ENCODE results near the gene ASTN1.

Gene ASTN1

DNA sequence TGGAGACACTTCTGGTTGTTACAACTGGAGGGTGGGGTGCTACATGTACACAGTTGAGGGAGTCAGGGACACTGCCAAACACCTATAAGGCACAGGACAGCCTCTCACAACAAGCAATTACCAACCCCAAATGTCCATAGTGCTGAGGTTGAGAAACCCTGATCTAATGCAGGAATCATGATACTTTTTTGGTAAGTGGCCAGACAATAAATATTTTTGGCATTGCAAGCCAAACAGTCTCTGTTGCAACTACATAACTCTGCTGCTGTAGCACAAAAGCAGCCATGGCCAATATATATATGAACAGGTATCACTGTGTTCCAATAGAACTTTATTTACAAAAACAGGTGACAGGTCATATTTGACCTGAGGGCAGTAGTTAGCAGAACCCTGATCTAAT, 177.5 kb downstream of the ASTN1 start:
- no peak overlapping the region for H3K4me3 Mint-ChIP-seq
- H3K36me3 Mint-ChIP-seq (ENCODE audit: low read depth): no peaks in the 10 kb centered on the region
- H3K4me1 Mint-ChIP-seq (ENCODE audit: low read depth): no peaks in the 10 kb centered on the region
- no peak overlapping the region for H3K27ac Mint-ChIP-seq
- no peaks in the 10 kb centered on the region for H3K27me3 Mint-ChIP-seq (ENCODE audit: low read depth)
- no peaks in the 10 kb centered on the region for H3K9me3 Mint-ChIP-seq

DNA sequence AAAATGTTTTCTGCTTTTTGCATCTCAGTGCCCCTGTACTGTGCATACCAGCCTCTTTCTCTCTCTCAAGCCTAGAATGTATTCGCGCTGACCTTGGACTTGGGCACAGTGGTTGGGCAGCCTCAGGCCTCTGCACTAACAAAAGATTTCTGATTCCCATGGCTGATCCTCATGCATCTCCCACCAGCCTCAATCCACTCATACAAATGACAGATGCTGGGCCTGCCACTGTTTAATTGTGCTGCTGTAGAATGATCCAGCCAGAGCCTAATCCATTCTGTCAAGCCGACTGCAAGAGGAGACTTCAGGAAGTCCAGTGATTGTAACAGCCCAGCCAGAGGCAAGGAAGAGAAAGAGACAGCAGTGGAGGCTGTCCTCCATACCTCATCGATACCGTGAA, 180.8 kb downstream of the ASTN1 start:
- Mint-ChIP-seq H3K27me3 (ENCODE audit: low read depth) (no peaks in the 10 kb centered on the region), H3K27ac (no peak overlapping the region), H3K4me1 (ENCODE audit: low read depth) (no peaks in the 10 kb centered on the region), H3K4me3 (no peak overlapping the region), H3K36me3 (ENCODE audit: low read depth) (no peaks in the 10 kb centered on the region), H3K9me3 (no peaks in the 10 kb centered on the region)

DNA sequence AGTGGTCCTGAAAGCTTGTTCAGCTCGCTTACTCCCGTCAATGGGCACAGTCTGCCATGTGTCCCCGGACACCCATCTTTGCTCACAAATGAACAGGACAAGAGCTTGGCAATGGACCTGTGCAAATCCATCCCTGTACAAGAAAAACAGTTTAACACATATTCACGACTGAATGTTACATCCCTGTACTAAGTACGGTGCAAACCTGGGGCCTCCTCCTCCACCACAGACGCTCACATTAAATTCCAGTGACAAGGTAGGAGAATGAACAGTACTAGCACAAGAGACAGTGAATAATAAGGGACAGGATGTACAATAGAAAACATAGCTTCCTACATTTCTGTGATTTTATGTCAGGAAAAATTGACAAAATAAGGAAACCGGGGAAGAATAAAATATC, 187.7 kb downstream of the ASTN1 start:
- H3K9me3 Mint-ChIP-seq: no peaks in the 10 kb centered on the region
- no peaks in the 10 kb centered on the region for H3K27me3 Mint-ChIP-seq (ENCODE audit: low read depth)
- no peak overlapping the region for H3K4me3 Mint-ChIP-seq
- no peak overlapping the region for H3K27ac Mint-ChIP-seq
- H3K4me1 Mint-ChIP-seq (ENCODE audit: low read depth): no peaks in the 10 kb centered on the region
- H3K36me3 Mint-ChIP-seq (ENCODE audit: low read depth): no peaks in the 10 kb centered on the region

DNA sequence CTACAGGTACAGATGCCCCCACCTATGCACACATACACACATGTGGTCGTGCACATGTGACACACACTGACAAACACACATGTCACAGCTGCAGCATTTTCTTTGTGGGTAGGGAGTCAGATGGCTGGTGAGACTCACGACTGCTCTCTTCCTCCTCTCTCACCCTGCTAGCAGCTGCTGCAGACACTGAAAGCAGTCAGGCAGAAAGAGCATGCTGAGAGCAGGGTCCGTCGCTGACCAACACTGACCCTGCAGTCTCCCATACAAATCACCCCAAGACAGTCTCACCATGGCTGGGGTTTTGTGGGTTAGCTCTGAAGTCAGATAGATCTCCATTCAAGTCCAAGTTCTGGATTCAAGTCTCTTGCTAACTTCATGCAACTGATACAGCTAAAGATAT, 188.3 kb downstream of the ASTN1 start:
- Mint-ChIP-seq H3K4me3 (no peak overlapping the region), H3K9me3 (no peaks in the 10 kb centered on the region), H3K4me1 (ENCODE audit: low read depth) (no peaks in the 10 kb centered on the region), H3K27ac (no peak overlapping the region), H3K27me3 (ENCODE audit: low read depth) (no peaks in the 10 kb centered on the region), H3K36me3 (ENCODE audit: low read depth) (no peaks in the 10 kb centered on the region)

DNA sequence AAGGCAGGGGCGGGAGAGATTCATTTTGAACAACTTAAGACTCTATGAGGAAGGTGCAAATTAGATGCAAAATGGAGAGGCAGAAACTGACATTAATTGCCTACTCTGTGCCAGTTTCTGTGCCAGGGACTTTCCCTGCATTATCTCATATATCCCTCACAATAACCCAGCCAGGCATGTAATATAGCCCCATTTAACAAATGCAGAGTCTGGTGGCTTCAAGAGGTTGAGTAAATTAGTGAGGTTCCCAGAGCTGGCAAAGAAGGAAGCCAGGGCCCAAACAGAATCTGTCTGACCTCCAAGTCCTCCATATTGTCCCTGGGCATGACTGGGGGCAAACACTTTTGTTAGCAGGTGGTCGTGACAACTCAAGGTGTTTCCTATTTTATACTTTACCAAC, 199.8 kb downstream of the ASTN1 start:
- H3K36me3 Mint-ChIP-seq (ENCODE audit: low read depth): no peaks in the 10 kb centered on the region
- H3K27me3 Mint-ChIP-seq (ENCODE audit: low read depth): no peaks in the 10 kb centered on the region
- no peaks in the 10 kb centered on the region for H3K9me3 Mint-ChIP-seq
- H3K27ac Mint-ChIP-seq: no peak overlapping the region
- H3K4me1 Mint-ChIP-seq (ENCODE audit: low read depth): no peaks in the 10 kb centered on the region
- H3K4me3 Mint-ChIP-seq: no peak overlapping the region

DNA sequence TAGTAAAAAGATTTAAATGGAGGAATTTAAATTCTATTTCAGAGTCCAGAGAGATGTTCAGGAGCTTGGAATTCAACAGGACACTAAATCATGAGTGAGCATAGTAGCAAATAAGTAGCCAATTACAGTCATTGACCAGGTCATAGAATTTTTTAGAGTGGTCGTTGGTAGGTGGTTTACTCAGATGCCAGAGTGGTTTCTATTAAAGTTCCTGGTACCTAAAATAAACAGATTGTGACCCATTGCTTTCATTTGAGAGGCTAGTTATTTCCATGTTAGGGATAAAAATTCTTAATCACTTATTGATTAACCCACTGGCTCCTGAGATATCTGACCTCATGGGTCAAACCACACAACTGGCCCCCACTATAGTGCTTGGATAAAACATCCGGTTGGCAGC, 201.3 kb downstream of the ASTN1 start:
- Mint-ChIP-seq H3K4me3 (no peak overlapping the region), H3K27ac (no peak overlapping the region), H3K9me3 (no peaks in the 10 kb centered on the region), H3K27me3 (ENCODE audit: low read depth) (no peaks in the 10 kb centered on the region), H3K36me3 (ENCODE audit: low read depth) (no peaks in the 10 kb centered on the region), H3K4me1 (ENCODE audit: low read depth) (no peaks in the 10 kb centered on the region)

DNA sequence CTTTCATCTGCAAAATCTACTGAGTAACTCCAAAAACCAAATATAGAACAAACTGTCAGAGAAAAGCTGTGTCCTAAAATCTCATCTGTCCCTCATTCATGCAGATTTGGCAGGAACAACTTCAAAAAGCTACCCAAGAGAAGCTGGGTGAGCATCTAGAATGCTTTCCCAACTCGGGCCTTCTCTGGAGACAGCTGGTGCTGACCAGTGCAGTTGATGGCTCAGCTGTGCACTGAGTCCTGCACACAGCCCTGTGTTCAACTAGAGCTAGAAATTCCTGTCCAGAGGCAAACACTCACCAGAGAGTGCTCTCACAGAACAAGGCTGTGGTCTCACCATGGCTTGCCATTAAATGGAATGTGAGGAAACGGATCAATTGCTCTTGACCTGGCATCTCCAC, 202.8 kb downstream of the ASTN1 start:
- Mint-ChIP-seq H3K4me3 (no peak overlapping the region), H3K27ac (no peak overlapping the region), H3K36me3 (ENCODE audit: low read depth) (no peaks in the 10 kb centered on the region), H3K4me1 (ENCODE audit: low read depth) (no peaks in the 10 kb centered on the region), H3K27me3 (ENCODE audit: low read depth) (no peaks in the 10 kb centered on the region), H3K9me3 (no peaks in the 10 kb centered on the region)

DNA sequence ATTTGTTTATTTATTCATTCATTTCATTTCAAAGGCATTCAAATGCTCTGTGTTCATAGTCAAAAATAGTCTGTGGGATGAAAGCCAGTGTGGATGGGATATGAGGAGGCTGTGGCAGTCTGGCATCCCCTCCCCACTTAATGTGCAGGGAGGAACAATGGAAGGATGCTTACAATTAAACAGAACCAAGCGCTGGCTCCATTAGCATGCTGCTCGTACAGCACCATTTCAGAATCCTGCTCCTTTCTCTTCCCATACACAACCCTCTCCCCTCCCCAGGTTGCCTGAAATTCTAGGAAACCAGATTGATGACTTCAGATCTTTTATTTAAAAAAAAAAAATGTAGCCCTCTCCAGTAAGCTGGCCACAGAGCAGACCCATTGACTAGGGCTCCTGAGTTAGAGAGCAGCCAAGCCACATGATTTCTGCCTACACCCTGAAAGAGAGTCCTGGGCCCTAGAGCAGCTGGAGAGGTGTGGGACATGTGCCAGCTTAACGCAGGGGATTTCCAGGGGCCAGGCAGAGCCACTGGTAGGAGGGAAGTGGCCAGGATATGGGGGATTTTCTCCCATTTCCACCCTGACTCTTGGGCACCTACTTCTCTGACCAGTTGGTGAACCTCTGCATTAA, 205.2 kb downstream of the ASTN1 start:
- no peak overlapping the region for H3K4me3 Mint-ChIP-seq
- no peaks in the 10 kb centered on the region for H3K36me3 Mint-ChIP-seq (ENCODE audit: low read depth)
- no peaks in the 10 kb centered on the region for H3K9me3 Mint-ChIP-seq
- H3K4me1 Mint-ChIP-seq (ENCODE audit: low read depth): no peaks in the 10 kb centered on the region
- H3K27me3 Mint-ChIP-seq (ENCODE audit: low read depth): no peaks in the 10 kb centered on the region
- no peak overlapping the region for H3K27ac Mint-ChIP-seq

DNA sequence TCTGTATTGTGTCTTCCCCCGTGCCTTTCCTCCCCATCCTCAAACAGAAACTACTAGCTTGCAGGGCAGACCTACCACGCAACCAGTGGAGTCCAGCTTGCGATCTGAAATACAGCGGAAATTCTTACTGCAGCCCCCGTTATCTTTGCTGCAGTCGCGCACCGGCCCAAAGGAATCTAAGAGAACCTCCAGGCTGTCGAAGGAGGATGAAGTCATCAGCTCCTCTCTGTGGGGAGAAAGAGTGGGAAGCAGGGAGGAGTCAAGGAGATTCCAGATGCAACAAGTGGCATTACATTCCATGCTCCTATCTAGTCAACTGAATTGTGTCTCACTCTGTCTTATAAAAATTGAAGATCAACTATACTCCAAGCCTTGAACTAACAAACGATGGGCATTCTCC, 206.9 kb downstream of the ASTN1 start:
- H3K27me3 Mint-ChIP-seq (ENCODE audit: low read depth): no peaks in the 10 kb centered on the region
- H3K4me3 Mint-ChIP-seq: no peak overlapping the region
- no peaks in the 10 kb centered on the region for H3K36me3 Mint-ChIP-seq (ENCODE audit: low read depth)
- H3K4me1 Mint-ChIP-seq (ENCODE audit: low read depth): no peaks in the 10 kb centered on the region
- H3K9me3 Mint-ChIP-seq: no peaks in the 10 kb centered on the region
- no peak overlapping the region for H3K27ac Mint-ChIP-seq

DNA sequence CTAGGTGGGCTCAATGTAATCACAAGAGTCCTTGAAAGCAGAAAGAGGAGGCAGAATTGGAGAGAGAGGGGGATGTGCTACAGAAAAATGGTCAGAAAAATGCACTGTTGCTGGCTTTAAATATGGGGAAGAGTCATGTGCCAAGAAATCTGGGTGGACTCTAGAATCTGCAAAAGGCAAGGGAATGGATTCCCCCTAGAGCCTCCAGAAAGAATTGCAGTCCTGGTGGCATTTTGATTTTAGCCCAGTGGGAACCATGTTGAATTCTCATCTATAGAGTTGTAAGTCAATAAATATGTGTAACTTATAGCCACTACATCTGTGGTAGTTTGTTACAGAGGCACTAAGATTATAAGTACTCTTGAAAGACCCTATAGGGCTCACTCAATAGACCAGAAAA, 210.3 kb downstream of the ASTN1 start:
- Mint-ChIP-seq H3K4me1 (ENCODE audit: low read depth) (no peaks in the 10 kb centered on the region), H3K27ac (no peak overlapping the region), H3K27me3 (ENCODE audit: low read depth) (no peaks in the 10 kb centered on the region)

DNA sequence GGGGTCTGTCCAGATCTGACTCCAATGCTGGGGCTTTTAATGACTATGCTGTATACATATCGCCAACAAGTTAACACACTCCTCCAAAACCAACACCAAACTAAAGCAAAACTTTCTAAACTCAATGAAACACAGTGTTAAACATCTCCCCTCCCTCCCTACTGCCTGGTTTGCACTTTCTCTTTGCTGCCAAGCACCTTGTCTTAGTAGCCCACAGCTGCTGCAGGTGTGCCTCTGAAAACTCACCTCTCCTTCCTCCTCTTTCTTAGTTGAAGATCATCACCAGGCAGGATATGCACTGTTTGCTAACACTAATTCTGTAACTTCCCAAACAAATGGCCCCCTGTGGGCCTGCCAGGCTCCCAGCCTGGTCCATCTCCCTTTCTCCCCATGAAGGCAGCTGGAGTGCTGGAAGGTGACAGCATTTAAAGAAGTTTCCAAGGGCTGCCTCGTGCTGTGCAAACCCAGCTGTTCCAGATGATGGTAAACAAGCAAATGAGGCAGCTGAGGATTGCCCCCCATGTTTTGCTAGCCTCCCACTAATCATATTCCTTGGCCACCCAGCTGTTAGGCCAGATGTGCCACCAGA, 213.7 kb downstream of the ASTN1 start:
- no peak overlapping the region for H3K4me3 Mint-ChIP-seq
- H3K27ac Mint-ChIP-seq: no peak overlapping the region
- H3K36me3 Mint-ChIP-seq (ENCODE audit: low read depth): no peaks in the 10 kb centered on the region
- H3K27me3 Mint-ChIP-seq (ENCODE audit: low read depth): no peaks in the 10 kb centered on the region
- no peaks in the 10 kb centered on the region for H3K9me3 Mint-ChIP-seq
- H3K4me1 Mint-ChIP-seq (ENCODE audit: low read depth): no peaks in the 10 kb centered on the region

More for the DNA sequence above, 210.3 kb downstream of the ASTN1 start:
- Mint-ChIP-seq H3K9me3 (no peaks in the 10 kb centered on the region), H3K4me3 (no peak overlapping the region), H3K36me3 (ENCODE audit: low read depth) (no peaks in the 10 kb centered on the region)

DNA sequence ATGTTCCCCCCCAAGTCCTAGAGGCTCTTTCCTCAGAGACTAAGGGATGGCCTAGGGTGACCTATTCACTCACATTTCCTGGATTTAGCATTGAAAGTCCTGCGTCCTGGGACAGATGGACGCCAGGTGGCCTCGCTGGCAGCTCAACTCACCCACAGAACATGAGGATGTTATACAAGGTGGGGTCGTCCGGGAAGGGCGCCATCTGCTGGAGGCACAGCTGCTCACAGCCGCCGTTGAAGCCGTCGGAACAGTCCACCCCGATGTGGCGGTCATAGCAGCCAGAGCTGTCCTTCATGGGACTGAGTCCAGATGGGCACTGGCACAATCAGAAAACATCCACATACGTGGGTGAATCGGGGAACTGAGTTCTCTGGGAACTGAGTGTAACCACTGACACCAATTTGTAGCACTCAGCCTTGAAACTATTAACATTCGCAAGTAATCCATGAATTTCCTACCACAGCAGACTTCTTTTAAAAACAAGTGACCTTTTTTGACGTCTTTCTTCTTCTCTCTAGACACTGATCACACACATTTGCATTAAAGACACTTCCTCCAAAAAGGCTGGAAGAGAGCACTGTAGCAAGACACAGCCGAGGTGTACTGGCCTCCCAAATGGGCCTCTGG, 215.4 kb downstream of the ASTN1 start:
- no peak overlapping the region for H3K4me3 Mint-ChIP-seq
- no peaks in the 10 kb centered on the region for H3K36me3 Mint-ChIP-seq (ENCODE audit: low read depth)
- H3K27me3 Mint-ChIP-seq (ENCODE audit: low read depth): no peaks in the 10 kb centered on the region
- H3K4me1 Mint-ChIP-seq (ENCODE audit: low read depth): no peaks in the 10 kb centered on the region
- H3K9me3 Mint-ChIP-seq: no peaks in the 10 kb centered on the region
- H3K27ac Mint-ChIP-seq: no peak overlapping the region

DNA sequence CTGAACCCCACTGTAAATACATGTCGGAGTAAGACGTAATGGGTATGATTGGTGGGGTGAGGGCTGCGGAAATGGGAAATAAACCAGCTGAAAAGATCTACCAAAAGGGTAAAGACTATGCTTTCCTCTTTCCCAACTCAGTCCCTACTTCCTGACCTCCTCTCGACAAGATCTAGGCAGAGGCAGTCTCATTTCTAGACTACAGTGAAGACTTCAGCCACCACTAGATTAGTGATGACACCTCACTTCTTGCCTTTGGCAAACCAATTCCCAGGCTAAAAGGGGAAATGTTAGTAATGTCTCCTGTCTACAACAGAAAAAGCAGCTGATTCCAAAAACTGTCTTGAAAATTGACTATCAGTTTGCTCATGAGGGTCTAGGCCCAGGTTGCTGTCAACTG, 219.9 kb downstream of the ASTN1 start:
- no peaks in the 10 kb centered on the region for H3K27me3 Mint-ChIP-seq (ENCODE audit: low read depth)
- H3K9me3 Mint-ChIP-seq: peaks cover 9% of the 10 kb centered on the region
- H3K4me1 Mint-ChIP-seq (ENCODE audit: low read depth): no peaks in the 10 kb centered on the region
- no peak overlapping the region for H3K4me3 Mint-ChIP-seq
- H3K36me3 Mint-ChIP-seq (ENCODE audit: low read depth): no peaks in the 10 kb centered on the region
- no peak overlapping the region for H3K27ac Mint-ChIP-seq

DNA sequence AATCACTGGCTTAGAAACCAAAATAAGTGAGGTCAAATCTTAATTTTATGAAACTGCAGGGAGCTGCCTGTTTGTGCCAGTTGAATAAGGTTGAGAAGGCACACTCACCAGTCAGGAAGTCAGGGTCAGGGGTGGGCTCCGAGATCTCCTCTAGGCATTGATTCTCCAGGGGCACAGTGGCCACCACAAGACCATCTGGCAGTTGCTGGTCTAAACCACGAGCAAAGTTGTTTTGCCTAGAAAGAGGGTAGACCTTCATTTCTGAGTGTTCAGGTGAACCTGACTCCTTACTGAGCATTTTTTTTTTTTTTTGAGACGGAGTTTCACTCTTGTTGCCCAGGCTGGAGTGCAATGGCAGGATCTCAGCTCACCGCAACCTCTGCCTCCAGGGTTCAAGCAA, 220.7 kb downstream of the ASTN1 start:
- H3K27ac Mint-ChIP-seq: no peak overlapping the region
- no peak overlapping the region for H3K4me3 Mint-ChIP-seq
- no peaks in the 10 kb centered on the region for H3K27me3 Mint-ChIP-seq (ENCODE audit: low read depth)
- no peaks in the 10 kb centered on the region for H3K36me3 Mint-ChIP-seq (ENCODE audit: low read depth)
- peaks cover 9% of the 10 kb centered on the region for H3K9me3 Mint-ChIP-seq
- H3K4me1 Mint-ChIP-seq (ENCODE audit: low read depth): no peaks in the 10 kb centered on the region

DNA sequence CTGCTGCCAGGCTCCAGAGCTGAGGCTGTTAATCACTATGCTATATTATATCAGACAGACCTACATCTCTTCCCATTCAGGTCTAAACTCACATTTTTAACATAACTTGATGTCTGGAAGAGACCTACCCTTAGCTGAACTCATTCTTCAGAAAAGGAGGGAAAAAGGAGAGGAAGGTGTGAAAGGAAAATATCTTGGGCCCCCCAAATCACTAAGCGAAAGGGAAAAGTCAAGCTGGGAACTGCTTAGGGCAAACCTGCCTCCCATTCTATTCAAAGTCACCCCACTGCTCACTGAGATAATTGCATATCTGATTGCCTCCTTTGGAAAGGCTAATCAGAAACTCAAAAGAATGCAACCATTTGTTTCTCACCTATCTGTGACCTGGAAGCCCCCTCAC, 222.2 kb downstream of the ASTN1 start:
- H3K36me3 Mint-ChIP-seq (ENCODE audit: low read depth): no peaks in the 10 kb centered on the region
- H3K9me3 Mint-ChIP-seq: peaks cover 9% of the 10 kb centered on the region
- H3K27ac Mint-ChIP-seq: no peak overlapping the region
- H3K4me1 Mint-ChIP-seq (ENCODE audit: low read depth): no peaks in the 10 kb centered on the region
- no peak overlapping the region for H3K4me3 Mint-ChIP-seq
- no peaks in the 10 kb centered on the region for H3K27me3 Mint-ChIP-seq (ENCODE audit: low read depth)

Measured in T-helper 1 cell treated with Interleukin-12 subunit alpha and Interleukin-12 subunit beta and Interleukin-4 antibody, amounts not matched to agents 30 μg/mL and 1 μg/mL, for 36 hours (primary cell).